ENCODE data around the gene INSC.
"Not testable (repeated sequence)": the region's sequence is repeated elsewhere in the genome, so short reads cannot be mapped to it uniquely, and the experiment has no call there.

The INSC gene

DNA sequence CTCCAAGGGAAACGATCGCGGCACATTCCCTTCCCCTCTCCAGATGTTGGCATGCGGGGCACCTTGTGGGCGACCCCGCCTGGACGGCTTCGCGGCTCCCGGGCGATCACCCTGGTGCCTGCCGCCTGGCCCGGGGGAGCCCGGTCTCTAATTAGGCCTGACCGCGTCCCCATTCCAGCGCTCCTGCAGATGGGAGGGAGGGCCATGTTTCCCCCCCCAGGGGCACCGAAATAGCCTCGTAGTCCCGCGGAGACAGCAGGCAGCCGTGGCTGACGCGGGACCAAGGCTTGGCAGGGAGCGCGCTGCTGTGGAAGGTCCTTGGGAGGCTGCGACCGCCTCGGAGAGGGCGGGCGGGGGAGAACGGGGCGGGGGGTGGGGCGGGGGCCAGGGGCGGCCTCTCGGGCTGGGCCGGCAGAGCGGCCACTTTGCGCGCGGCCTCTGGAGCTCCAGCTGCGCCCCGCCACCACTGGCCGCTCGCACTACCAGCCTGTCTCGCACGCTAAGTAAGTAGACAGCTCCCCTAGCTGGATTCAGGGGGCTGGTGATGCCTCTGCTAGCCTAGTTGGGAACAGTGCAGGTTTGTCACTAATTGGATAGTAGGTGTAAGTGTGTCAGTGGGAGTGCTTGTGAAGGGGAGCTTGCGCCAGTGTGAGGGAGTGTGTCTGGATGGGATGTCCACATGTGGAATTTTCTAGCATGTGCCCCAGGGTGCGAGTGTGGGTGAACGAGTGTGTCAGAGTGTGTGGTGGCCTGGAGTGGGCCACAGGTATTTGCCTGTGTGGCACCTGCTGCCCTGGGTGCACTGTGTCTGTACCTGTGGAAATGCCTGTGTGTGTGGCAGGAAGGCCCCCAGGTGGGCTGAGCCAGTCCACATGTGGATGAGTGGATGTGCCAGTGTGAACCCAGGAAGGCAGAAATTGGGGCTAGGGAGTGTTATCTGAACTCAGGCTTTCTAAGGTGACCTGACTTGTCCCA, at the start of gene INSC:
TSS of gene INSC (plus strand) at position 423 of the 975 bp plus-strand sequence. CDS start 34,252 bp downstream, outside the sequence.
- DNase-seq, result no peak

GRCh38 chr11:15069751-15070150, 45.0 kb upstream of the INSC start:
- DNase-seq, result not testable (repeated sequence)

GRCh38 chr11:15071556-15072255, 43.0 kb upstream of the INSC start:
- DNase-seq, result no peak

- DNase-seq, result no peak
Observed at GRCh38 chr11:15072551-15073143, 42.1 kb upstream of the INSC start.

DNA sequence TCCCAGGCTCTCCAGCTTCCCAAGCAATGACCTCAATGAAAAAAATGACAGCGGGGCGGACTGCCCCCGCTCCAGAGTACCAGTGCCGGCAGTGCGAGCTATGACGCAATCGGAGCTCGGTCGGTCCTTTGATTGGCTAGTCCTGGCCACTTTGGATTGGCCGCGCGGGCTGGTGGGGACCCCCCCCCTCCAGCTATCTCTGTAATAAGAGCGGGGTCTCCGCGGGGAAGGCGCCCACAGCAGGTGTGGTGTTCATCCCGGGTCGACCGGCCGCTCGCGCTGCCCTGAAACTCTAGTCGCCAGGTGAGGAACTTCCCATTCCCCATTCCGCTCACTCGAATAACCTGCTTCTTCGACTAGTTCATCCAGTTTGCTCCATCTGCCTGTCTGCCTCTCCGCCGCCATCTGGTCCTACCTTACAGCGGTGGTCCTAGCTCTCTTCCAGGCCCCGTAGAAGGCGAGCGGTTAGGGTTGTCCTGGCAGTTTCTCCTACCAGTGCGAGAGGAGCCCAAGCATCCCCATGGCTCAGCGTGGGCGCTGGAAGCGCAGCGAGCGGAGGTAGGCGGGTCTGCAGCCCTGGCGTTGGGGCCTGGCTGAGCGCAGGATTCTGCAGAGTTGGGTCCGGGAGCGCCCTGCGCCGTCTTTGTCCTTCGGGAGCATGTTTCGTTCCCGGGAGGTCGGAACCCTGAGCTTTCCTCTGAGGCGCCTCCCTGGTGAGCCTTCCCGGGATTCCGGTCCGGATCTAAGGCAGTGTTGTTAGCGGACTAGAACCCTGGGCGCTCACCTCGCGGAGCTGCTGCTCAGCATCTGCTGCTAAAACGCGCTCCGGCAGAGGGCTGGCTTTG, 41.1 kb upstream of the INSC start, which contains the start of gene CALCB:
TSS of gene CALCB (plus strand) at position 233 of the 845 bp plus-strand sequence. CDS start 1,126 bp downstream, outside the sequence.
- no peak for DNase-seq

DNA sequence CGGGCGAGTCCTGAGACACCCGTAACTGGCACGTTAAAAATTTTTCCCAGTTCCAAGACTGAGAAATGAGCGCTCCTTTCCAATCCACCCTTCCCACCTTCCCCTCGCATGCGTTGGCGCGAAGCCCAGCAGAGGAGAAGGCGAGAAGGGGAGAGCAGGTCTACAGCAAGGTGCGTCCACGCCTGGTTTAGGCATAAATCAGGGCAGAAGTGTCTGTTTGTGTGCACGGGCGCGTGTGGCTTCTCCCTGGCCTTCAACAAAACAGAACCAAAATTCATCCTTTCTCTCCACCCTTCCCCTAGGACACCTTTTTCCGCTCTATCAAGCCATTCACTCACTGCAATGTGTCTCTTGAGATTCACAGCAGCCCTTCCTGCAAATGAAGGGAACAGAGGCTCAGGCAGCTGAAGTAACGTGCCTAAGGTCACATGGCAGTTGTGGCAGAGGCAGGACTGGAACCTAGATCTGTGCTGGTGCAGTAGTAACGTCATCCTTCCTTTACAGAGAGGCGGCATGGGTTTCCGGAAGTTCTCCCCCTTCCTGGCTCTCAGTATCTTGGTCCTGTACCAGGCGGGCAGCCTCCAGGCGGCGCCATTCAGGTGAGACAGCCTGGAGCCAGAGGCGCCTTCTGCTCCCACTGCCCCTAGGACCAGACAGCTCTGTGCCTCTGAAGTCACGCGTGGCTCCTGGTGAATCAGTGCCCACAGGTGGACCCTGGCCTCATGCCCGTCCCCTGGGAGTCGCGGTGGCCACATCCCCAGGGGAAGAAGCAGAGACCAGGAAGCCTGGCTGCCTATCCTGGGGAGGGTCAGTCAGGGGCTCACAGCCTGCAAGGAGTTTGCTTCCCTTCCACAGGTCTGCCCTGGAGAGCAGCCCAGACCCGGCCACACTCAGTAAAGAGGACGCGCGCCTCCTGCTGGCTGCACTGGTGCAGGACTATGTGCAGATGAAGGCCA, 40.2 kb upstream of the INSC start:
- DNase-seq, result peak; percentile 70

DNA sequence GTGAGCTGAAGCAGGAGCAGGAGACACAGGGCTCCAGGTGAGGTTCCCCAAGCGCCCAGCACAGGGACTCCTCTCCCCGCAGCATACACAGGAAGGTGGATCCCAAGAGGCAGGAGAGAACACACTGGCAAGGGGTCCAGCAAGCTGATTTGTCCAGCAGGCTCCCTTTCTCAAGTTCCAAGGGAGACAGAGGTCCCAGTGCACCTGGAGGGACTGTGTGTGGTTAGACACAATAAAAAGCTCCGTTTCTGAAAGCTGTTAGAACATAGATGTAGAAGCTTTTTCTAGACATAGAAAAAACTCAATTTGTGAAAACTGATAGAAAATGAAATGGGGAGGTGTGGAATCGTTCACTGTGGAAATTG, 39.6 kb upstream of the INSC start:
- DNase-seq, result no peak

DNA sequence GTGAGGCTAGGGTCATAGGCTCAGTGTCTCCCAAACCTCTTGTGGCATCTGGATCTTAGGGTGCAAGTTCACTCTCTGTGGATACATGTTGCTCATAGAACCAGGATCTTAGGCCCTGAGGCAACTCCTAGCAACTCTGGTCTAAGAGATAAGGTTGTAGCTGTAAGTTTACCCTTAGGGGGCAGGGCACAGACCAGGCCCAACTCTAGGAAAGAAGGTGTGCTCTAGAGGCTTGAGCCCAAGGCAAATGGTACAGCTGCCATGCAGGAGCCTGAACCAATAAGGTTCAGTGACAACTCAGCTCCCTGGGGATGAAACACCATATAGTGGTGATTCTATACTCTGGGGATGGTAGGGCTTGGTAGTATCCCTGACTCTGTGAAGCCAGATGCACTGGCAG, 23.5 kb upstream of the INSC start:
- DNase-seq, result no peak

DNA sequence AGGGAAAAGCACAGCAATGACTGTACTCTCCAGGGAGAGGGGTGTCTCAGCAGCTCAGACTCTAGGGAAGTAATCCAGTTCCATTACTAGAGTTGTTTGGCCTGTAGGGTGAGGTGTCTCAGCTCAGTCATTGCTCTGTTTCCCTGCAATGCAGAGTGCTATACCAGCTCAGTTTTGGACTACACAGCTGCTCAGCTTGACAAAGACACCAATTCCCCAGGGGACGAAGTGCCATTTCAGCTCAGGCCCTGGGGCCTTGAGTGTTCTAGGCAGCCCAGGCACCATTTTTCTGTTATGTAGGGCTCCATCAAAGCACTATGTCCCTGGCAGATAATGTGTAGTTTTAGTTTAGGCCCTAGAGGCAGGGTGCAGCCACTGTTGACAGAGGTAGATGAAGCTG, 23.1 kb upstream of the INSC start:
- DNase-seq, result no peak

- no peak for DNase-seq
Observed at GRCh38 chr11:15093432-15093831, 21.3 kb upstream of the INSC start.

GRCh38 chr11:15095736-15096228, 18.9 kb upstream of the INSC start:
- DNase-seq, result no peak

DNA sequence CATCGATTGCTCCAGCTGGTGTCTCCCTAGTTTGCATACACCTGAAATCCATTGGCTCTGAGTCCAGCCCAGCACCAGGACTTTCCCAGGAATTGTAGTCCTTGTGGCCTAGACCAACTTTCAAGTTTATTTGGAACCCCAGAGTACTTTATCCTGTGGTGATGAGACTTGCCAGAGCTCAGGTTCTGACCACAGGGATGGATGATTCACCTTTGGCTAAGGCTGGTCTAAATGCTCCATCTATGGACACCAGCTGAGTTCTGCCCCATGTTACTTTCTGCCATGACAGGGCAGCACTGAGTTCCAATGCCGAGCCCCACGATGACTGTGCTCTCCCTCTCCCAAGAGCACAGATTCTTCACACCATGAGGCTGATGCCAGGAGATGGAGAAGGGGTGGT, 17.3 kb upstream of the INSC start:
- DNase-seq, result no peak

DNA sequence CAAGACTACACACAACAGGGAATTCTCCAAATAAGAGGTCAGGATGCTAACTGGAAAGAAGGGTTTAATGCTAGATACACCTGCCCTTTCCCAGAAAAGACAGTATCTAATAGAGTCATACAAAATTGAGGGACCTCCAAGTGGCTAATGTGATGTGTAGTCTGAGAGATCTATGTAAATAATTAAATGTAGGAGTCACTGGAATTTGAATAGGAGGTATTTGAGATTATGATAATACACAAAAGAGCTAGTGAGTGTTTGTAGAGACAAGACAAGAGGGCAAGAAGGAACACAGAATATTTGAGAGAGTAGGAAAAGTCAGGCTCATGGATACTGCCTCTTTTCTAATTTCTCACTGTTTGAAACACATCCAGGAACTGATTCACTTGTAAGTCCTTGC, 15.5 kb upstream of the INSC start:
- DNase-seq, result no peak

DNA sequence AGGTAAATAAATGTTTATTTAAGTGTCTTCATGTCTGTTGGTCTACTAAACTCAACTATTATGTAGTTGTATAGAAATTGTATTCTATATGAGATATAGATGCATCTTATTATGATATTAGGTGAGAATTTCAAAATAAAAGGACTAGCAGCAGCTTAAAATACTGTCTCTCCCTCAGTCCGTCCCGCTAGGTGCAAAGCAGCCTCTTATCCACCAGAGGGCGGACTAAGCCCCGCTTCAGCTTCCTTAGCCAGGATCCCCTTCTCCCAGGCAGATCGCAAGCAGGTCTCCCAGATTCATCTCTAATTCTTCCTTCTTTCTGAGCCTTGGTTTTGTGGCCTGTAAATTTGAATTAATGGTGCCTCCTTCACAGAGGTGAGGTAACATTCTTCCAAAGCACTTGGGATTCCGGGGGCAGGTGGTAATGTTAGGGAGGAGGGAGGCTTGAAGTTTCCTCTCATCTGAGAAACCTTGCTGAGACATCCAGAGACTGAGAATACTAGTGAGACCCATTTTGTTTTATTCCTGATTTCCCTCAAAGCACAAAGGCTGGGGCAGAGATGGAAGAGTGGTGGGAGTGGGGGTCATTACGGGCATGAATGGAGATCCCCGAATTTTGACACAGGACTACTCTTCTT, 13.5 kb upstream of the INSC start:
- peak; percentile 16 for DNase-seq

GRCh38 chr11:15104166-15104565, 10.6 kb upstream of the INSC start:
- DNase-seq, result no peak

- DNase-seq, result no peak
Observed at GRCh38 chr11:15106201-15106965, 8.3 kb upstream of the INSC start.

DNA sequence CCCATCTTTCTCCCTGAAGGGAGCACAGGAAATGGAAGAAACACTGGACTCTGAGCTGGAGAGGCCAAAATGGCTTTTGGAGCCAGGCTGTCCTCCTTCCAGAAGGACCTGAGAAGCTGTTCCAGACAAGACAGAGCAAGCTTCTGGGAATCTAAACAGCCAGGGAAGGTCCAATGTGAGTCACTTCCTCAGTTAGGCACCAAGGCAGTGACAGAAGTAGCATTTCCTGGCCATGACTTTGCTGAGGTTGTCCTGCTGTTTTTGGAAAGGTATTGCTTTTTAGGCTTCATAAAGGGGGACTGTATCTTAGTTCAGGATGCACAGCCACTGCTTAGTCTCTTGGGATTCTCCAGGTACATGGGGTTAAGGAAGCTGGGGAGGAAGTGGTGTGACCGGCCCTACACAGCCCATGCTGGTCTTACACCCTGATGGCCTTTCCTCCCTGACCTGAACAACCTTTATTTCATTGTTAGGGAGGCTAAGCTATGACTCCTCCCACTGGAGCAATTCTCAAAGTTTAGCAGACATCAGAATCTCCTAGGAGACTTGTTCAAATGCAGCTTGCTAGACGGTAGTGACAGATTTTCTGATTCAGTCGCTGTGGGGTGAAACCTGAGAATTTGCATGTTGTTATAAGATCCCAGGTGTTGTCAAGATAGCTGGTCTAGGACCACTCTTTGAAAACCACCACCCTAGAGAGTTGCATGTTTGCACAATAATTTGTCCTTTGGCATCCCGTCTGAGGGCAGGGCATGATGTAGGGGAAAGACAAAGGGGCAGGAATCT, 6.8 kb upstream of the INSC start:
- no peak for DNase-seq

DNA sequence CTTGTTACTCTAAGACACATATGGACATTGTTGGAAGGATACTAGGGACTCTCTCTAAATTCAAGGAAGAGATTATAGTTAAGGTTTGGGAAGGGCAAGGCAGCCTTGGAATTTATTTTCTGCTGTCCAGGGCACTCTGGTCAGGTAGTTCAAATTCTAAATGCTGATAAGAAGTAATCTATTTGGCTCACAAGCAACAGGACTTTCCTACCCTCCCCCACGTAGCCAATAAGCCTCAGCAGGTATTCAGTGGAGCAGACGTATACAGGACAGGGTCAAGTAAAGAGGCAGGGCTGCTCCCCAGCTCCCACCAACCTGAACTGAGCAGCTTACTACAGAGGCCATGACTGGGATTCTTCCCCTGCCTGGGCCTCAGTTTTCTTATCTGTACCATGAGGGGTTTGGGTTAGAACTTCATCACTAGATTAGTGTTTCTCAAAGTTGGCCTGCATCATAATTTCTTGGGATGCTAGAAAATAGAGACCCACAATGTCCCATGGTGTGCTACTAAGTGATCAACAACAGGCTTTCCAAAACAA, 6.1 kb upstream of the INSC start:
- no peak for DNase-seq

DNA sequence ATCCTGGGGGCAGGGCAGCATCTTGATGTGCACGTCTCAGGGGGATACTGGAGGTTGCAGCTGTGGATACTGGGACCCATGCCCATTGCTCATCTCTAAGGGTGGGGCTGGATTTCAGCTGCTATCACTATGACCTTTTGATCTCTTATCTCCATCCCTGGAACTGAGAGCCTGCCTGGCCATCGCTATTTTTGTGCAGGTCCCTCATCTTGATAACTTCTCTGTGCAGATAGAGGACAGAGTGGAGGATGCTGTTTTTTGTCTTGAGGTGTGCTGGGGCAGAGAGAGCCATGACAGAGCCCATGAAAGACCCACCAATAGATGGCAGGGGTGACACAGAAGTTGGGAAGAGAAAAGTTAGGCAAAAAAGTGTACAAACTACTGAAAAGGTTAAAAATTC, 5.1 kb upstream of the INSC start:
- DNase-seq, result no peak
